Astrocyte (in vitro differentiated cells and primary cell): ENCODE results near the gene SPATA6L.

Experiments used
- EZH2 ChIP-seq: IDR thresholded peaks from 2 replicates; pipeline ENCODE4 v1.6.1; 2012; ENCODE audit warnings: mild to moderate bottlenecking, low read length, inconsistent platforms; ENCODE audit not compliant: insufficient read depth
- TF ChIP-seq, protein P1 (sequence below): IDR thresholded peaks from 2 replicates; pipeline ENCODE4 v1.5.1; 2011; ENCODE audit warnings: low read depth, mild to moderate bottlenecking, inconsistent platforms, low read length, moderate library complexity; ENCODE audit not compliant: insufficient read depth

DNA sequence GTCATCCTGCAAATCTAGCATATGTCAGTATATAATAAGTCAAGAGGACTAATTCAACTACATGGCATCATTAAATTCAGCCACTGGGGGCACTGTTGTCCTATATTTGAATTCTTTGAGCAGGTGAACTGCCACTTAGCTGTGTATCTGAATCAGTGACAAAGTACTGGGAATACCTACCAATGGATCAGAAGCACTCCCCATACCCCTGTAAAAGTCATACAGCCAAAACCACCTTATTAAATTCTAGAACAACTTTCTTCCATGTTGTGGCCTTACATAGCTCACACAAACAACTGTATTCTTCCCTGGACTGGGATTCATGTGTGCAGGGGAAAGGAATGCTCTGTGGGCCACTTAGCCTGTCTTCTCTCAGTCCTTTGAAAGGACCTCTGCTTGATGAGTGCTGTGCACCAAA, 61.6 kb downstream of the SPATA6L start:
- TF ChIP-seq EZH2 = no peak
- TF ChIP-seq, protein P1, sequence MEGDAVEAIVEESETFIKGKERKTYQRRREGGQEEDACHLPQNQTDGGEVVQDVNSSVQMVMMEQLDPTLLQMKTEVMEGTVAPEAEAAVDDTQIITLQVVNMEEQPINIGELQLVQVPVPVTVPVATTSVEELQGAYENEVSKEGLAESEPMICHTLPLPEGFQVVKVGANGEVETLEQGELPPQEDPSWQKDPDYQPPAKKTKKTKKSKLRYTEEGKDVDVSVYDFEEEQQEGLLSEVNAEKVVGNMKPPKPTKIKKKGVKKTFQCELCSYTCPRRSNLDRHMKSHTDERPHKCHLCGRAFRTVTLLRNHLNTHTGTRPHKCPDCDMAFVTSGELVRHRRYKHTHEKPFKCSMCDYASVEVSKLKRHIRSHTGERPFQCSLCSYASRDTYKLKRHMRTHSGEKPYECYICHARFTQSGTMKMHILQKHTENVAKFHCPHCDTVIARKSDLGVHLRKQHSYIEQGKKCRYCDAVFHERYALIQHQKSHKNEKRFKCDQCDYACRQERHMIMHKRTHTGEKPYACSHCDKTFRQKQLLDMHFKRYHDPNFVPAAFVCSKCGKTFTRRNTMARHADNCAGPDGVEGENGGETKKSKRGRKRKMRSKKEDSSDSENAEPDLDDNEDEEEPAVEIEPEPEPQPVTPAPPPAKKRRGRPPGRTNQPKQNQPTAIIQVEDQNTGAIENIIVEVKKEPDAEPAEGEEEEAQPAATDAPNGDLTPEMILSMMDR = peak; percentile 81
